ENCODE measurements around the gene EIF6.
"Not testable (repeated sequence)": the region's sequence is repeated elsewhere in the genome, so short reads cannot be mapped to it uniquely, and the experiment has no call there.

Gene EIF6

GRCh38 chr20:35260426-35260825 lies 24.1 kb downstream of the EIF6 start:
- no peak for DNase-seq (ENCODE audit: low read depth)
- TF ChIP-seq CTCF (IDR thresholded peaks at IDR 0.05; ENCODE audit: low read depth, low read length, missing control alignments), result no peak
- H3K4me3 ChIP-seq (ENCODE audit: low read depth, low read length), result no peak overlapping the region

- H3K4me3 ChIP-seq (ENCODE audit: low read depth, low read length), result no peak overlapping the region
- DNase-seq (ENCODE audit: low read depth), result no peak
- no peak for TF ChIP-seq CTCF (IDR thresholded peaks at IDR 0.05; ENCODE audit: low read depth, low read length, missing control alignments)
Observed at GRCh38 chr20:35257175-35257909, 27.2 kb downstream of the EIF6 start.

GRCh38 chr20:35254448-35254999 lies 30.0 kb downstream of the EIF6 start:
- DNase-seq (ENCODE audit: low read depth), result no peak
- no peak for TF ChIP-seq CTCF (IDR thresholded peaks at IDR 0.05; ENCODE audit: low read depth, low read length, missing control alignments)
- no peak overlapping the region for H3K4me3 ChIP-seq (ENCODE audit: low read depth, low read length)

GRCh38 chr20:35253010-35253409 lies 31.6 kb downstream of the EIF6 start:
- TF ChIP-seq CTCF (IDR thresholded peaks at IDR 0.05; ENCODE audit: low read depth, low read length, missing control alignments), result no peak
- DNase-seq (ENCODE audit: low read depth), result no peak
- H3K4me3 ChIP-seq (ENCODE audit: low read depth, low read length), result no peak overlapping the region

- DNase-seq (ENCODE audit: low read depth); H3K4me3 ChIP-seq (ENCODE audit: low read depth, low read length): not testable (repeated sequence)
Observed at GRCh38 chr20:35252598-35252997, 32.0 kb downstream of the EIF6 start.

- DNase-seq (ENCODE audit: low read depth), result no peak
- no peak for TF ChIP-seq CTCF (IDR thresholded peaks at IDR 0.05; ENCODE audit: low read depth, low read length, missing control alignments)
Observed at GRCh38 chr20:35252037-35252461, 32.5 kb downstream of the EIF6 start.

GRCh38 chr20:35251613-35251940 lies 33.0 kb downstream of the EIF6 start:
- no peak for DNase-seq (ENCODE audit: low read depth)
- TF ChIP-seq CTCF (IDR thresholded peaks at IDR 0.05; ENCODE audit: low read depth, low read length, missing control alignments), result no peak
- H3K4me3 ChIP-seq (ENCODE audit: low read depth, low read length), result no peak overlapping the region

More at GRCh38 chr20:35252037-35252461, 32.5 kb downstream of the EIF6 start:
- H3K4me3 ChIP-seq (ENCODE audit: low read depth, low read length), result no peak overlapping the region

All from GM12864 (cell line).